ENCODE results near the gene SVEP1. TPM values are rescaled to one million over a fixed set of nuclear protein-coding genes. Genes with fewer than 3 reads are reported as not detected.

Gene SVEP1
- total RNA-seq, 1 donor from 2014 or later, result 7.9 TPM

GRCh38 chr9:110476251-110476650, 103.3 kb downstream of the SVEP1 start:
- H3K9me3 Mint-ChIP-seq, result no peaks in the 10 kb centered on the region
- no peak for DNase-seq (ENCODE audit: extremely low spot score, unreplicated experiment)
- H3K27me3 Mint-ChIP-seq, result no peaks in the 10 kb centered on the region
- H3K4me3 Mint-ChIP-seq, result no peak overlapping the region
- no peaks in the 10 kb centered on the region for H3K36me3 Mint-ChIP-seq
- H3K27ac Mint-ChIP-seq, result no peak overlapping the region
- H3K4me1 Mint-ChIP-seq (ENCODE audit: unreplicated experiment), result no peaks in the 10 kb centered on the region
- no peak for TF ChIP-seq CTCF (conservative IDR thresholded peaks at IDR 0.05)

- Mint-ChIP-seq H3K9me3 (no peaks in the 10 kb centered on the region), H3K4me1 (ENCODE audit: unreplicated experiment) (no peaks in the 10 kb centered on the region), H3K36me3 (no peaks in the 10 kb centered on the region), H3K4me3 (no peak overlapping the region), H3K27me3 (no peaks in the 10 kb centered on the region), H3K27ac (no peak overlapping the region)
- DNase-seq (ENCODE audit: extremely low spot score, unreplicated experiment), result no peak
- TF ChIP-seq CTCF (conservative IDR thresholded peaks at IDR 0.05), result no peak
Observed at GRCh38 chr9:110472111-110472510, 107.4 kb downstream of the SVEP1 start.

GRCh38 chr9:110468950-110469349, 110.6 kb downstream of the SVEP1 start:
- Mint-ChIP-seq H3K36me3 (no peaks in the 10 kb centered on the region), H3K4me1 (ENCODE audit: unreplicated experiment) (no peaks in the 10 kb centered on the region), H3K4me3 (no peak overlapping the region), H3K27ac (no peak overlapping the region), H3K27me3 (no peaks in the 10 kb centered on the region), H3K9me3 (no peaks in the 10 kb centered on the region)
- TF ChIP-seq CTCF (conservative IDR thresholded peaks at IDR 0.05), result no peak
- DNase-seq (ENCODE audit: extremely low spot score, unreplicated experiment), result no peak

- DNase-seq (ENCODE audit: extremely low spot score, unreplicated experiment), result no peak
- no peaks in the 10 kb centered on the region for H3K9me3 Mint-ChIP-seq
- TF ChIP-seq CTCF (conservative IDR thresholded peaks at IDR 0.05), result no peak
- H3K36me3 Mint-ChIP-seq, result no peaks in the 10 kb centered on the region
- no peaks in the 10 kb centered on the region for H3K4me1 Mint-ChIP-seq (ENCODE audit: unreplicated experiment)
- H3K27ac Mint-ChIP-seq, result no peak overlapping the region
- H3K4me3 Mint-ChIP-seq, result no peak overlapping the region
- no peaks in the 10 kb centered on the region for H3K27me3 Mint-ChIP-seq
Observed at GRCh38 chr9:110465190-110465589, 114.4 kb downstream of the SVEP1 start.

GRCh38 chr9:110464321-110464720, 115.2 kb downstream of the SVEP1 start:
- Mint-ChIP-seq H3K4me1 (ENCODE audit: unreplicated experiment) (no peaks in the 10 kb centered on the region), H3K27ac (no peak overlapping the region), H3K27me3 (no peaks in the 10 kb centered on the region), H3K9me3 (no peaks in the 10 kb centered on the region), H3K36me3 (no peaks in the 10 kb centered on the region), H3K4me3 (no peak overlapping the region)
- DNase-seq (ENCODE audit: extremely low spot score, unreplicated experiment), result no peak
- no peak for TF ChIP-seq CTCF (conservative IDR thresholded peaks at IDR 0.05)

GRCh38 chr9:110463499-110463898, 116.0 kb downstream of the SVEP1 start:
- H3K36me3 Mint-ChIP-seq, result no peaks in the 10 kb centered on the region

More at GRCh38 chr9:110463499-110463898, 116.0 kb downstream of the SVEP1 start:
- Mint-ChIP-seq H3K9me3 (no peaks in the 10 kb centered on the region), H3K27me3 (no peaks in the 10 kb centered on the region), H3K4me3 (no peak overlapping the region), H3K4me1 (ENCODE audit: unreplicated experiment) (no peaks in the 10 kb centered on the region), H3K27ac (no peak overlapping the region)
- no peak for DNase-seq (ENCODE audit: extremely low spot score, unreplicated experiment)
- no peak for TF ChIP-seq CTCF (conservative IDR thresholded peaks at IDR 0.05)

All from type B pancreatic cell (in vitro differentiated cells).